IMR-90 (cell line): Measurements from ENCODE around the gene CHPF2. TPM values are rescaled to one million over a fixed set of nuclear protein-coding genes. Genes with fewer than 3 reads are reported as not detected.
A peak's percentile ranks its signal among the peaks of the same experiment; 100 is the strongest.

ENCODE experiments used
- ATAC-seq: fragments of 200-7000 bp; cut with Tn5 transposase; 2 replicates; pipeline ENCODE4 v1.9.1; 2020; ENCODE audit warnings: low read depth, mild to moderate bottlenecking, moderate library complexity
- BruUV-seq: library from RNA; stranded (reverse); fragments of 400-500 nt; replicated peaks from 2 replicates; lab custom pipeline; 2021; lab: Mats Ljungman, UMichigan
- CTCF ChIA-PET: fragments of 300-600 bp; formaldehyde crosslinking; extraction: SDS; loops from one replicate; lab custom pipeline; 2021; ENCODE audit warnings: antibody characterized with exemption; lab: Yijun Ruan, JAX
- POLR2A ChIA-PET: fragments of 300-600 bp; sonication (Branson Sonifier 250); formaldehyde crosslinking; loops from one replicate; lab custom pipeline; 2022; ENCODE audit warnings: antibody characterized with exemption; ENCODE audit not compliant: unreplicated experiment; lab: Charles Lee
- DNase-seq: peaks from one replicate; pipeline ENCODE4 v3.0.0; 2013
- H2AFZ ChIP-seq: replicated peaks from 2 replicates; pipeline ENCODE3; 2013; ENCODE audit warnings: low read length, mild to moderate bottlenecking; ENCODE audit not compliant: poor library complexity
- H2AK5ac ChIP-seq: 2 replicates; pipeline ENCODE4 v1.6.1; 2013; ENCODE audit warnings: low read depth, low read length, inconsistent platforms
- H2AK9ac ChIP-seq: replicated peaks from 2 replicates; pipeline ENCODE3; 2013; ENCODE audit warnings: mild to moderate bottlenecking, low read depth, low read length, moderate library complexity; ENCODE audit not compliant: poor library complexity
- H2BK120ac ChIP-seq: 2 replicates; pipeline ENCODE4 v1.6.1; 2013; ENCODE audit warnings: low read depth, low read length, inconsistent platforms
- H2BK15ac ChIP-seq: 3 replicates; pipeline ENCODE4 v1.6.1; 2013; ENCODE audit warnings: low read depth, low read length, inconsistent platforms
- H2BK20ac ChIP-seq: 2 replicates; pipeline ENCODE4 v1.6.1; 2013; ENCODE audit warnings: low read depth, mild to moderate bottlenecking, inconsistent platforms, low read length, moderate library complexity
- H2BK5ac ChIP-seq: 2 replicates; pipeline ENCODE4 v1.6.1; 2013; ENCODE audit warnings: mild to moderate bottlenecking, low read depth, low read length, inconsistent platforms; ENCODE audit not compliant: poor library complexity, severe bottlenecking
- H3K14ac ChIP-seq: replicated peaks from 2 replicates; pipeline ENCODE4 v1.6.1; 2013; ENCODE audit warnings: low read depth, low read length, inconsistent platforms
- H3K18ac ChIP-seq: 2 replicates; pipeline ENCODE4 v1.6.1; 2013; ENCODE audit warnings: low read depth, low read length, control low read depth
- H3K23ac ChIP-seq: 2 replicates; pipeline ENCODE4 v1.6.1; 2013; ENCODE audit warnings: low read depth, low read length, inconsistent platforms
- H3K27ac ChIP-seq: 2 replicates; pipeline ENCODE4 v1.5.1; 2013; ENCODE audit warnings: mild to moderate bottlenecking, control low read depth, low read length; ENCODE audit not compliant: insufficient read depth
- H3K27me3 ChIP-seq: 2 replicates; pipeline ENCODE4 v1.6.1; 2013; ENCODE audit warnings: low read length; ENCODE audit not compliant: control insufficient read depth, insufficient read depth
- H3K36me3 ChIP-seq: 2 replicates; pipeline ENCODE4 v1.6.1; 2013; ENCODE audit warnings: low read length, mixed read lengths; ENCODE audit not compliant: control insufficient read depth, insufficient read depth
- H3K4ac ChIP-seq: 2 replicates; pipeline ENCODE4 v1.6.1; 2013; ENCODE audit warnings: low read depth, low read length, inconsistent platforms
- H3K4me1 ChIP-seq: 2 replicates; pipeline ENCODE4 v1.6.1; 2013; ENCODE audit warnings: low read length, mixed read lengths; ENCODE audit not compliant: control insufficient read depth, insufficient read depth
- H3K4me2 ChIP-seq: 2 replicates; pipeline ENCODE4 v1.6.1; 2013; ENCODE audit warnings: low read depth, mild to moderate bottlenecking, control low read depth, low read length, moderate library complexity
- H3K4me3 ChIP-seq: 2 replicates; pipeline ENCODE4 v1.5.1; 2013; ENCODE audit warnings: low read depth, mild to moderate bottlenecking, control low read depth, low read length, moderate library complexity; ENCODE audit not compliant: insufficient read depth
- H3K56ac ChIP-seq: 2 replicates; pipeline ENCODE4 v1.6.1; 2013; ENCODE audit warnings: low read length, inconsistent platforms; ENCODE audit not compliant: insufficient read depth; ENCODE audit errors: extremely low read depth
- H3K79me1 ChIP-seq, 2 experiments: 2 replicates each; pipeline ENCODE4 v1.6.1; 2013; ENCODE audit warnings: low read length in 2 of 2, inconsistent platforms in 1 of 2, low read depth in 1 of 2
- H3K9ac ChIP-seq: 2 replicates; pipeline ENCODE4 v1.6.1; 2013; ENCODE audit warnings: low read depth, low read length, control low read depth
- H3K9me1 ChIP-seq: 2 replicates; pipeline ENCODE4 v1.6.1; 2013; ENCODE audit warnings: low read length, inconsistent platforms; ENCODE audit not compliant: insufficient read depth
- H3K9me3 ChIP-seq: 2 replicates; pipeline ENCODE4 v1.6.1; 2013; ENCODE audit warnings: low read length; ENCODE audit not compliant: control insufficient read depth, insufficient read depth
- H4K20me1 ChIP-seq: 2 replicates; pipeline ENCODE4 v1.6.1; 2013; ENCODE audit warnings: low read length, inconsistent platforms; ENCODE audit not compliant: insufficient read depth
- H4K5ac ChIP-seq: 2 replicates; pipeline ENCODE4 v1.6.1; 2013; ENCODE audit warnings: mild to moderate bottlenecking, low read depth, low read length, control low read depth
- H4K8ac ChIP-seq, 2 experiments: 2 replicates each; pipeline ENCODE4 v1.6.1; 2013; ENCODE audit warnings: low read depth in 2 of 2, low read length in 2 of 2, control low read depth in 1 of 2, inconsistent platforms in 1 of 2
- H4K91ac ChIP-seq: 2 replicates; pipeline ENCODE4 v1.6.1; 2013; ENCODE audit warnings: low read depth, low read length, inconsistent platforms; ENCODE audit not compliant: insufficient read depth
- BHLHE40 ChIP-seq: fragments of 150-350 bp; IDR thresholded peaks from 2 replicates; pipeline ENCODE4 v1.6.1; 2016; ENCODE audit warnings: mild to moderate bottlenecking, low read depth, low read length
- CEBPB ChIP-seq: IDR thresholded peaks from 2 replicates; pipeline ENCODE4 v1.6.1; 2012; ENCODE audit warnings: low read depth, low read length, improper control_type of control experiment
- CHD1 ChIP-seq: IDR thresholded peaks from 2 replicates; pipeline ENCODE4 v1.6.1; 2012; ENCODE audit warnings: low read depth, low read length, improper control_type of control experiment
- CTCF ChIP-seq: conservative IDR thresholded peaks from 2 replicates; pipeline ENCODE4 v1.5.1; 2012; ENCODE audit warnings: mild to moderate bottlenecking, low read depth, low read length, improper control_type of control experiment
- ELK1 ChIP-seq: fragments of 150-350 bp; IDR thresholded peaks from 2 replicates; pipeline ENCODE4 v1.6.1; 2016; ENCODE audit warnings: low read depth, mild to moderate bottlenecking, low read length, moderate library complexity, borderline replicate concordance
- FOS ChIP-seq: fragments of 150-350 bp; IDR thresholded peaks from 2 replicates; pipeline ENCODE4 v1.6.1; 2016; ENCODE audit warnings: low read depth, low read length
- MAFK ChIP-seq: IDR thresholded peaks from 2 replicates; pipeline ENCODE4 v1.6.1; 2012; ENCODE audit warnings: low read depth, low read length, improper control_type of control experiment
- MAZ ChIP-seq: IDR thresholded peaks from 2 replicates; pipeline ENCODE4 v1.6.1; 2012; ENCODE audit warnings: low read depth, mild to moderate bottlenecking, low read length, improper control_type of control experiment, moderate library complexity, borderline replicate concordance
- MXI1 ChIP-seq: IDR thresholded peaks from 2 replicates; pipeline ENCODE4 v1.6.1; 2012; ENCODE audit warnings: low read depth, mild to moderate bottlenecking, low read length, moderate library complexity, borderline replicate concordance
- NFE2L2 ChIP-seq: fragments of 150-350 bp; IDR thresholded peaks from 2 replicates; pipeline ENCODE4 v1.6.1; 2016; ENCODE audit warnings: low read depth, mild to moderate bottlenecking, low read length
- POLR2A ChIP-seq: IDR thresholded peaks from 2 replicates; pipeline ENCODE4 v1.6.1; 2012; ENCODE audit warnings: mild to moderate bottlenecking, low read depth, low read length
- RAD21 ChIP-seq: IDR thresholded peaks from 2 replicates; pipeline ENCODE4 v1.6.1; 2012; ENCODE audit warnings: low read length, improper control_type of control experiment
- RCOR1 ChIP-seq: IDR thresholded peaks from 2 replicates; pipeline ENCODE4 v1.6.1; 2012; ENCODE audit warnings: mild to moderate bottlenecking, low read length, improper control_type of control experiment; ENCODE audit not compliant: insufficient replicate concordance
- RFX5 ChIP-seq: IDR thresholded peaks from 2 replicates; pipeline ENCODE4 v1.8.0; 2012; ENCODE audit warnings: low read depth, mild to moderate bottlenecking, low read length, moderate library complexity
- SMC3 ChIP-seq: fragments of 150-350 bp; IDR thresholded peaks from 2 replicates; pipeline ENCODE4 v1.6.1; 2016; ENCODE audit warnings: low read depth, mild to moderate bottlenecking, antibody characterized with exemption, low read length, moderate library complexity
- USF2 ChIP-seq: fragments of 150-350 bp; IDR thresholded peaks from 2 replicates; pipeline ENCODE4 v1.6.1; 2017; ENCODE audit warnings: mild to moderate bottlenecking, antibody characterized with exemption, low read length, low read depth
- WGBS, 2 experiments: methylation state at CpG; one replicate each; pipeline versions ENCODE4 v1.1.5 to v1.1.7; 2013; ENCODE audit warnings: missing lambda C conversion rate in 2 of 2; ENCODE audit not compliant: insufficient read length in 1 of 2; ENCODE audit errors: extremely low coverage in 2 of 2; 5-methylcytosine and 5-hydroxymethylcytosine counted together
- dilution Hi-C: fragments of 300-500 bp; cut with HindIII; formaldehyde crosslinking; loops from one replicate; pipeline ENCODE4 v1.14.3; 2018; ENCODE audit warnings: low sequenced_read_pairs; ENCODE audit not compliant: unreplicated experiment
- in situ Hi-C: fragments of 300-500 bp; cut with MboI; formaldehyde crosslinking; loops from 3 replicates; pipeline ENCODE4 v1.14.3; 2019; ENCODE audit warnings: low sequenced_read_pairs, inconsistent platforms, mixed read lengths
- intact Hi-C: fragments of 100-400 bp; cut with micrococcal nuclease; formaldehyde crosslinking; loops from 2 replicates; pipeline ENCODE4 v1.10.0; 2022
- polyA plus RNA-seq, 3 experiments: library from polyadenylated mRNA; depleted of rRNA; stranded (reverse); fragments of >200 nt; gene quantifications; 2 replicates each; pipeline ENCODE4 v1.2.3, GENCODE V29; 2012; ENCODE audit warnings: low replicate concordance in 1 of 3
- total RNA-seq: library from RNA; depleted of rRNA; stranded (reverse); fragments of >200 nt; gene quantifications from 2 replicates; pipeline ENCODE4 v1.2.3, GENCODE V29; 2012

The CHPF2 gene
- total and polyA plus RNA-seq, 2 of the 4 experiments (the other 2 are of a cell fraction), result 26.2 to 77.0 TPM

GRCh38 chr7:151244841-151245346 is 12.6 kb downstream of the CHPF2 start:
- Histone ChIP-seq H2BK120ac (no peak overlapping the region), H3K56ac (no peak overlapping the region), H3K4me2 (peak overlapping the region; percentile 25; the same call in 1 of the 2 replicates), H3K18ac (no peak overlapping the region), H4K91ac (no peak overlapping the region), H3K27ac (no peak overlapping the region), H3K9ac (no peak overlapping the region), H3K27me3 (no peaks in the 10 kb centered on the region), H3K9me3 (no peaks in the 10 kb centered on the region), H4K5ac (no peak overlapping the region), H3K23ac (no peak overlapping the region), H3K79me1 (peaks cover 8 to 79% of the 10 kb centered on the region in 2 experiments), H3K4me3 (no peak overlapping the region), H4K20me1 (peaks cover 29% of the 10 kb centered on the region), H2BK5ac (no peak overlapping the region), H3K4me1 (peaks cover 32% of the 10 kb centered on the region), H2AFZ (peak overlapping the region; percentile 68), H3K9me1 (peaks cover 5% of the 10 kb centered on the region; the same call in 1 of the 2 replicates), H3K4ac (no peak overlapping the region), H3K14ac (no peak overlapping the region), H2AK5ac (no peak overlapping the region), H2BK20ac (no peak overlapping the region), H3K36me3 (peaks cover 29% of the 10 kb centered on the region), H2AK9ac (peak overlapping the region; percentile 79), H4K8ac (no peak overlapping the region), H2BK15ac (no peak overlapping the region)
- dilution Hi-C loops (no loop called here), intact Hi-C loops (loop anchor here (1.0 kb wide), 1 partner anchor 58 kb away; no protein-coding TSS in a partner anchor), in situ Hi-C loops (no loop called here)
- ATAC-seq, result no peak
- ChIA-PET POLR2A (interaction anchor here (0.6 kb wide), 1 partner anchor 1158 kb away, joined by 9 read pairs; no protein-coding TSS in a partner anchor), CTCF (interaction anchor here (1.0 to 1.4 kb wide), 2 partner anchors 12 to 71 kb away, joined by 3 to 6 read pairs; partner anchors contain the start of gene CHPF2)
- no TSS peak for BruUV-seq
- DNase-seq, result no peak
- WGBS, 2 experiments, result 40% methylated on average over 3 of the region's 15 CpGs; no CpG with 5 or more reads in 1 of the 2 experiments
- TF ChIP-seq ELK1 (no peak), BHLHE40 (no peak), CTCF (no peak), RFX5 (no peak), NFE2L2 (no peak), USF2 (no peak), FOS (no peak), POLR2A (no peak), MAFK (no peak), RCOR1 (no peak), MAZ (no peak), SMC3 (no peak), MXI1 (no peak), RAD21 (no peak), CHD1 (no peak), CEBPB (no peak)
